Stimulated activated CD4-positive, alpha-beta T cell treated with anti-CD3 and anti-CD28 coated beads, Interleukin-1b, Interleukin-23, amount 100 ng/mL, for 48 hours (primary cell): ENCODE measurements around the gene NAIF1.
"Not testable (repeated sequence)": the region's sequence is repeated elsewhere in the genome, so short reads cannot be mapped to it uniquely, and the experiment has no call there.

ENCODE experiments used
- DNase-seq: peaks from one replicate; pipeline ENCODE4 v3.0.0-alpha.2; 2020

Gene NAIF1

GRCh38 chr9:128057724-128058409 is 9.3 kb downstream of the NAIF1 start:
- DNase-seq: no peak

- no peak for DNase-seq
These were observed 10.0 kb downstream of the NAIF1 start for GRCh38 chr9:128056887-128057723.

- DNase-seq: no peak
These were observed 11.0 kb downstream of the NAIF1 start for GRCh38 chr9:128056086-128056485.

- no peak for DNase-seq
These were observed 11.6 kb downstream of the NAIF1 start for GRCh38 chr9:128055344-128056040.

GRCh38 chr9:128054087-128054486 is 13.0 kb downstream of the NAIF1 start:
- DNase-seq: no peak

GRCh38 chr9:128053560-128053959 is 13.6 kb downstream of the NAIF1 start:
- no peak for DNase-seq

GRCh38 chr9:128051932-128052709 is 15.0 kb downstream of the NAIF1 start:
- no peak for DNase-seq

- DNase-seq: no peak
These were observed 17.3 kb downstream of the NAIF1 start for GRCh38 chr9:128049843-128050242.

- DNase-seq: no peak
These were observed 18.5 kb downstream of the NAIF1 start for GRCh38 chr9:128048663-128049062.

- no peak for DNase-seq
These were observed 19.9 kb downstream of the NAIF1 start for GRCh38 chr9:128047231-128047630.

GRCh38 chr9:128045831-128046230 is 21.3 kb downstream of the NAIF1 start:
- no peak for DNase-seq

- not testable (repeated sequence) for DNase-seq
These were observed 21.7 kb downstream of the NAIF1 start for GRCh38 chr9:128045409-128045808.

- no peak for DNase-seq
These were observed 23.7 kb downstream of the NAIF1 start for GRCh38 chr9:128043467-128043868.

GRCh38 chr9:128042043-128042442 is 25.1 kb downstream of the NAIF1 start:
- DNase-seq: no peak

- DNase-seq: not testable (repeated sequence)
These were observed 26.3 kb downstream of the NAIF1 start for GRCh38 chr9:128040783-128041182.

- not testable (repeated sequence) for DNase-seq
These were observed 30.6 kb downstream of the NAIF1 start for GRCh38 chr9:128036522-128036921.

GRCh38 chr9:128034821-128035652 is 32.1 kb downstream of the NAIF1 start:
- peak; percentile 71 for DNase-seq

GRCh38 chr9:128033609-128034008 is 33.5 kb downstream of the NAIF1 start:
- no peak for DNase-seq

- no peak for DNase-seq
These were observed 39.4 kb downstream of the NAIF1 start for GRCh38 chr9:128027705-128028104.

- DNase-seq: peak; percentile 77
These were observed 40.2 kb downstream of the NAIF1 start for GRCh38 chr9:128026773-128027541.

- DNase-seq: peak; percentile 80
These were observed 40.8 kb downstream of the NAIF1 start for GRCh38 chr9:128026255-128026772.
